Fibroblast of peridontal ligament (primary cell): ENCODE measurements around the gene BTBD9.

Experiments
- DNase-seq: peaks from one replicate; pipeline ENCODE4 v3.0.0-alpha.2; 2010; ENCODE audit errors: extremely low read depth

The BTBD9 gene

DNA sequence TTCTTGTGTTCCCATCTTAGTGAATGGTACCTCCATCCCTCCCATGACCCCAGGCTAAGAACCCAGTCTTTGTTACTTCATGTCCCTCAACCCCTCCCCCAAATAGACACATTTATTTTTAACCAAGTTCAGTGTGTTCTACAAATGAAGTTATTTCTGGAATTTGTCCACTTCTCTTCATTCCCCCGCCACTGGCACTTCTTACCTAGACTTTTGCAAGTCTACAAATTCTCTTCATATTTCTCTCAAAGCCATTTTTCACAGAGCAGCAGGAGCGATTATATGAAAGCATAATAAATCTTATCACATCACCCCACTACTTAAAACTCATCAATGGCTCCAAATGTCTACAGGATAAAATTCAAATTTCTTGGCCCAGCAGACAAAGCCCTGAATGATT is 131.4 kb downstream of the BTBD9 start:
- no peak for DNase-seq

- DNase-seq, result no peak
Measured at GRCh38 chr6:38507173-38507572, 132.6 kb downstream of the BTBD9 start.

- DNase-seq, result no peak
Measured at GRCh38 chr6:38505826-38506225, 133.9 kb downstream of the BTBD9 start.

DNA sequence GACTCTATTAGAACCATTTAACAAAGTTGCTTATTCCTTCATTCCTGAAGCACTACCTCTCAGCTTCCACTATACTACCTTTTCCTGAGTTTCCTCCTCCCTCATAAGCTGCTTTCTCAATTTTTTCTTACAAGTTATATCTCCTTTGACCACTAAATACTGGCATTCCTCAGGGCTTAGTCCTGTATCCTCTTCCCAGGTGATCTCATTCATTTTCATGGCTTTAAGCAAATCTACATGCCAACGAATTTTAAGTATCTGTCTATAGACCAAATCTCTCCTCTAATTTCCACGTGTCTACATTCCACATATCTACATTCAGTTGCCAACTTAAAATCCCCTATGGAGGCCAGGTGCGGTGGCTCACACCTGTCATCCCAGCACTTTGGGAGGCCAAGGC is 134.7 kb downstream of the BTBD9 start:
- no peak for DNase-seq

DNA sequence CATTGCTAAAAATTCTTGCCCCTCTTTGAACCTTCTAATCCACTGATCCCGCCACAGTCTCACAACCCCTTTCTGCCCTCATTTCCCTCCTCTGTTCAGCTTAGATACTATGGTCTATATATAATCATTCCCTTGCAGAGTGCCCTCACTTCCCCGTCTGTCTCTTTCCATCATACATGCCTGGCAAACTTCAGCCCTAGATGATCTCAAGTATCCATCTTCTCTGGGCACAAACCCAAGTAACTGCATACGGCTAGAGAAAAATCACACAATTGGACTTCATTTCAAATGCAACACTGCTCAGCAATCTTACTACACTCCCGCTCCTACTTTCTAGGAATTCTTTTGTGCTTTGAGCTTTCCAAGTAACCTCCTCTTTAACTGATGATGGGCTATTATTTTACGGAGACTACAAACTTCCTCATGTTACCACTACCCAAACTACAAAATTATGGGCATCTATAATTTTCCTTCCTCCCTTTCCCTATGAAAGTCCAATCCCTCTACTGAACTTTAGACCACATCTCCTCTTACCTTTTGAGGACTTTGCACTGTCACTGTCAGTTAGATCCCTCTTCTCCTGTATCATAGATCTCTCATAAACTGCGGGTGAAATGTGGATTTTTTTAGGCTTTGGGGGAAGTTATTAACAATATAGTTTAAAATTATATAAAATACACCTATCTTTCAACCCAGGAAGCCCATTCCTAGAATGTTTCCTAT is 135.6 kb downstream of the BTBD9 start:
- DNase-seq, result no peak

GRCh38 chr6:38503032-38503773 is 136.5 kb downstream of the BTBD9 start:
- DNase-seq, result no peak

DNA sequence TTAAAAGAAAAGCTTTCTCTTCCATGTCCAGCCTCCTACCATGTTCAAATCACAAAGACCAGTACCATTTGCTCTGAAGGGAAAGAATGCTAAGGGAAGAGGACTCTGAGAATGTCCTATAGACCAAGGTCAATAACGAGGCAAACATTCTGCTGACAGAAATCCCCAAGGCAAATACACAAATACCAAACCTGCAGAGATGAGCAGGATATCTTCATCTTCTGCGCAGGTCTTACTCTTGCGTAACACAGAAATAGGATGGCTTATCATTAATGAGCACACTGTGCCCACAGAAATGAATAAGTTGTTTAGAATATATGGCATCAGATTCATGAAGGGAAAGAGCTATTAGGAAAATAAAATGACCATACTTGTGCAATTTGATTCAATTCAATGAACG is 137.3 kb downstream of the BTBD9 start:
- no peak for DNase-seq

DNA sequence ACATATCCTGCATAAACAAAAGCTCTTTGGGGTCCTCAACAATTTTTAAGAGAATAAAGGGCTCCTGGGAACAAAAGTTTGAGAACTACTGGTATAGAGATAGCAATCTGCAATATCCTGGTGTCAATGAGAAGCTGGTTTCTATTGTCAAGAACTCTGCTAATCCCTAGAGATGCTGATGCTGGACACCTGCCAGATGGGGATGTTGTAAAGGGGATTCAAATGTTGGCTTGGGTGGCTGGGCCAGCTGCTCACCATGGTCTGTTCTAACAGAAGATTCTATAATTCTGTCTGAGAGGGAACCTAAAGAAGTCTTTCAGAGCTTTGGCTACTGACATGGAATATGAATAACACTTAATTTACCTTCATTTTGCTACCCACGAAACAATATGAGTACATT is 137.8 kb downstream of the BTBD9 start:
- no peak for DNase-seq

- DNase-seq, result no peak
Measured at GRCh38 chr6:38499529-38500096, 140.1 kb downstream of the BTBD9 start.

- no peak for DNase-seq
Measured at GRCh38 chr6:38498805-38499445, 140.8 kb downstream of the BTBD9 start.

DNA sequence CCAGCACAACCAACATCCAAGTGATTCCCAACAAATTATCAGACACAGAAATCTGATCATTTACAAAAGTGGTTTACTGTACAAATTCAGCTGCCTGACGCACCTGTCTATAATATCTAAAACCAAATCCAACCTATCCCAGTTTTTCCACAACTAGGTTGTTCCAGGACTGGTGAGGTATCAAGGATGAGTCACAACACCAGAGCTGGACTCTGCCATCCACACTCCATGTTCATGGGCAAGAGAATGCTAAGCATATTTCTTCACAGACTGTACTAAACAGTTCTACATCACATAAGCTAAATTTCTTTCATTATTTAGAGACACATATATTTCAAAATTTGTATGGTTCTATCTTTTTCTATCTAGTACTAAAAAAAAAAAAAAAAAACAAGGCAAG is 141.6 kb downstream of the BTBD9 start:
- no peak for DNase-seq

GRCh38 chr6:38497546-38497945 is 142.2 kb downstream of the BTBD9 start:
- DNase-seq, result no peak

GRCh38 chr6:38495922-38496635 is 143.7 kb downstream of the BTBD9 start:
- DNase-seq, result no peak

GRCh38 chr6:38495518-38495917 is 144.2 kb downstream of the BTBD9 start:
- DNase-seq, result no peak

GRCh38 chr6:38493931-38494547 is 145.7 kb downstream of the BTBD9 start:
- DNase-seq, result peak; percentile 93

GRCh38 chr6:38492031-38492430 is 147.7 kb downstream of the BTBD9 start:
- no peak for DNase-seq

DNA sequence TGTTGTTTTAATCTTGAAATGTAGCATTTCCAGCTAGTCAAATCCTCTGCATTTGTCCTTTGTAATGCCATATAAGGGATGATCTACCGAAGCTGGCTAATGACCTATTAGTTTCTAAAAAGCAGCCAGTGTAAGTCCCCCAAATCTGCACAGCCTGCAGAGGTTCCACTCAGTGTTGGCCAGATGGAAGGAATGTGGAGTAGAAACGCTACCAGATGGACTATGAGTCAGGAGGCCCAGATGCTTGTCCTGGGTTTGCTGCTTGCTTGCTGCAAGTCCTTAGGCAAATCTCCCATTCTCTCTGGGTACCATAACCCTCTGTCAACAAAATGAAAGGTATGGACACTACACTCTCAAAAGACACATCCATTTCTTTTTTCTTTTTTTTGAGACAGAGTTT is 149.8 kb downstream of the BTBD9 start:
- DNase-seq, result peak; percentile 87

GRCh38 chr6:38487423-38487822 is 152.3 kb downstream of the BTBD9 start:
- DNase-seq, result no peak

DNA sequence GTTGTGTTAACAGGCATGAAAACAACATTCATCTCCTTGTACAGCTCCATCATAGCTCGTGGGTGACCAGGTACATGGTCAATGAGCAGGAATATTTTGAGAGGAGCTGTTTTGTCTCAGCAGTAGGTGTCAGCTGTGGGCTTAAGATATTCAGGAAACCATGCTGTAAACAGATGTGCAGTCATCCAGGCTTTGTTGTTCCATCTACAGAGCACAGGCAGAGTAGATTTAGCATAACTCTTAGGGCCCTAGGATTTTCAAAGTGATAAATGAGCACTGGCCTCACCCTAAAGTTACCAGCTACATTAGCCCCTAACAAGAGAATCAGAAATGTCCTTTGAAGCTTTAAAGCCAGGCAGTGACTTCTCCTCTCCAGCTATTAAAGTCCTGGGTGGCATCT is 154.2 kb downstream of the BTBD9 start:
- no peak for DNase-seq

GRCh38 chr6:38484656-38485055 is 155.1 kb downstream of the BTBD9 start:
- DNase-seq, result no peak

DNA sequence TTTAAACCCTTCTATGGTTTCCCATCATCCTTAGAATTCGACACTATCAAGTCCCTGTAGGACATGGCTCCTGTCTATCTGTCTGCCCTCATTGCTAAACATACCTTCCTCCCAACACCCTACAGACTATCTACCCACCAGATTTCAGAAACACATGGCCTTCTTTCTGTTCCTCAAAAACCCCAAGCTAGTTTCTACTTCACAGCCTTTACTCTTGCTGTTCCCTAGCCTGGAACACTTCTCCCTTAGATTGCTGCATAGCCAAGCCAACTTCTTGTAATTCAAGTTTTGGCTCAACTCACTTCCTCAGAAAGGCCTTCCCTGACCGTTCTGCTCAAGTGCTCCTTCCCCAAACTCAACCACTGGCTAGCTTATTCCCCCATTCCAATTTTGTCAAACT is 156.2 kb downstream of the BTBD9 start:
- DNase-seq, result no peak

- peak; percentile 20 for DNase-seq
Measured at GRCh38 chr6:38482466-38482865, 157.3 kb downstream of the BTBD9 start.
